Measurements from ENCODE around the gene KRT72. TPM values are rescaled to one million over a fixed set of nuclear protein-coding genes. Genes with fewer than 3 reads are reported as not detected.

The KRT72 gene
- total and polyA plus RNA-seq, 2 experiments from 2014 or later = not detected

GRCh38 chr12:52568111-52568510, 33.2 kb downstream of the KRT72 start:
- H3K36me3 ChIP-seq (ENCODE audit: insufficient read depth) = no peaks in the 10 kb centered on the region
- H3K36me3 Mint-ChIP-seq (ENCODE audit: low read depth) = no peaks in the 10 kb centered on the region
- H3K9me2 ChIP-seq (ENCODE audit: insufficient read depth) = no peaks in the 10 kb centered on the region
- H3K27ac ChIP-seq (ENCODE audit: low read depth) = no peak overlapping the region
- no peak overlapping the region for H3K4me3 ChIP-seq
- no peaks in the 10 kb centered on the region for H3K9me3 Mint-ChIP-seq
- no peaks in the 10 kb centered on the region for H3K4me1 Mint-ChIP-seq
- H4K20me1 ChIP-seq (replicated peaks; ENCODE audit: insufficient read depth) = no peaks in the 10 kb centered on the region
- H3K4me1 ChIP-seq (ENCODE audit: insufficient read depth) = no peaks in the 10 kb centered on the region
- TF ChIP-seq, protein P1, sequence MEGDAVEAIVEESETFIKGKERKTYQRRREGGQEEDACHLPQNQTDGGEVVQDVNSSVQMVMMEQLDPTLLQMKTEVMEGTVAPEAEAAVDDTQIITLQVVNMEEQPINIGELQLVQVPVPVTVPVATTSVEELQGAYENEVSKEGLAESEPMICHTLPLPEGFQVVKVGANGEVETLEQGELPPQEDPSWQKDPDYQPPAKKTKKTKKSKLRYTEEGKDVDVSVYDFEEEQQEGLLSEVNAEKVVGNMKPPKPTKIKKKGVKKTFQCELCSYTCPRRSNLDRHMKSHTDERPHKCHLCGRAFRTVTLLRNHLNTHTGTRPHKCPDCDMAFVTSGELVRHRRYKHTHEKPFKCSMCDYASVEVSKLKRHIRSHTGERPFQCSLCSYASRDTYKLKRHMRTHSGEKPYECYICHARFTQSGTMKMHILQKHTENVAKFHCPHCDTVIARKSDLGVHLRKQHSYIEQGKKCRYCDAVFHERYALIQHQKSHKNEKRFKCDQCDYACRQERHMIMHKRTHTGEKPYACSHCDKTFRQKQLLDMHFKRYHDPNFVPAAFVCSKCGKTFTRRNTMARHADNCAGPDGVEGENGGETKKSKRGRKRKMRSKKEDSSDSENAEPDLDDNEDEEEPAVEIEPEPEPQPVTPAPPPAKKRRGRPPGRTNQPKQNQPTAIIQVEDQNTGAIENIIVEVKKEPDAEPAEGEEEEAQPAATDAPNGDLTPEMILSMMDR (conservative IDR thresholded peaks at IDR 0.05; ENCODE audit: low read depth in 2 of 2) = no peak
- TF ChIP-seq ZNF462 (CRISPR knock-in tag; IDR thresholded peaks at IDR 0.05) (no peak), EZH2phosphoT487 (IDR thresholded peaks at IDR 0.05; ENCODE audit: unreplicated experiment) (no peak), CREB1 (CRISPR knock-in tag; IDR thresholded peaks at IDR 0.05; ENCODE audit: low read depth) (no peak)
- no peak overlapping the region for H3K4me2 ChIP-seq
- H3K4me3 Mint-ChIP-seq = no peak overlapping the region
- H2AFZ ChIP-seq = no peak overlapping the region
- H3K27me3 ChIP-seq (ENCODE audit: insufficient read depth) = no peaks in the 10 kb centered on the region
- no peak overlapping the region for H3K27ac Mint-ChIP-seq
- H3F3A ChIP-seq (replicated peaks; ENCODE audit: low read depth) = no peaks in the 10 kb centered on the region
- DNase-seq (ENCODE audit: low spot score) (no peak), ATAC-seq (no peak)
- H3K79me2 ChIP-seq (replicated peaks; ENCODE audit: insufficient read depth) = no peaks in the 10 kb centered on the region
- peaks cover 7% of the 10 kb centered on the region for H3K27me3 Mint-ChIP-seq (ENCODE audit: insufficient read depth, low read depth, poor library complexity)

DNA sequence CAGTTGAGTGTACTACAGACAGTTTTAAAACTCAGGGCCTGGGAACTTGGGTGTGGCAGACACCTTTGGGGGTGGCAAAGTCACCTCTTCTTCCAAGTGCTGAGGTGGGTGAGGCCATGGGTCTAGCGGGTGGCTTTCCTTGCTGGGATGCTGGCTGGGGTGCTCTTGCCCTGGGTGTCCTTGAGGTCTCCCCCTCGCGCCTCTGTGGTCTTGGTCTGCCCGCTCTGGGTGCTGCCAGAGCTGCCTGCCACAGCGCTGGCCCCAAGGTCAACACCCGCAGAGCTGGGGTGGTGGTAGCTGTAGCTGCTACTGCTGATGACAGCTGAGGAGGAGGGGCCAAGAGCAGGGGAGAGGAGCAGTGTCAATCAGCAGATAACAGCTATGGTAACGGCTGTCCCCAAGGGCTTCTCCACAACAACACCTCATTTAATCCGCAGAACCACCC, 34.4 kb downstream of the KRT72 start:
- no peak for DNase-seq (ENCODE audit: low spot score)
- no peaks in the 10 kb centered on the region for H3K79me2 ChIP-seq (replicated peaks; ENCODE audit: insufficient read depth)
- Mint-ChIP-seq H3K27me3 (ENCODE audit: insufficient read depth, low read depth, poor library complexity) (peaks cover 7% of the 10 kb centered on the region), H3K9me3 (no peaks in the 10 kb centered on the region), H3K4me1 (no peaks in the 10 kb centered on the region), H3K27ac (no peak overlapping the region), H3K36me3 (ENCODE audit: low read depth) (no peaks in the 10 kb centered on the region), H3K4me3 (no peak overlapping the region)
- H3K4me2 ChIP-seq = no peak overlapping the region
- H3K9me2 ChIP-seq (ENCODE audit: insufficient read depth) = no peaks in the 10 kb centered on the region
- no peaks in the 10 kb centered on the region for H3K27me3 ChIP-seq (ENCODE audit: insufficient read depth)
- no peak overlapping the region for H3K4me3 ChIP-seq
- no peaks in the 10 kb centered on the region for H3K36me3 ChIP-seq (ENCODE audit: insufficient read depth)
- H3K27ac ChIP-seq (ENCODE audit: low read depth) = no peak overlapping the region
- ATAC-seq = peak; percentile 48
- H3F3A ChIP-seq (replicated peaks; ENCODE audit: low read depth) = no peaks in the 10 kb centered on the region
- H3K4me1 ChIP-seq (ENCODE audit: insufficient read depth) = no peaks in the 10 kb centered on the region
- H4K20me1 ChIP-seq (replicated peaks; ENCODE audit: insufficient read depth) = no peaks in the 10 kb centered on the region
- no peak overlapping the region for H2AFZ ChIP-seq
- TF ChIP-seq ZNF331 (CRISPR knock-in tag; IDR thresholded peaks at IDR 0.05; ENCODE audit: low read depth) (no peak), STAT1 (IDR thresholded peaks at IDR 0.05; ENCODE audit: unreplicated experiment) (no peak), NANOG (IDR thresholded peaks at IDR 0.05; ENCODE audit: borderline replicate concordance) (no peak), JUNB (IDR thresholded peaks at IDR 0.05; ENCODE audit: unreplicated experiment) (no peak), EZH2 (IDR thresholded peaks at IDR 0.05; ENCODE audit: low read depth, unreplicated experiment) (no peak), ZNF114 (CRISPR knock-in tag; IDR thresholded peaks at IDR 0.05) (no peak)
- TF ChIP-seq, protein P1 (conservative IDR thresholded peaks at IDR 0.05; ENCODE audit: low read depth in 2 of 2) = no peak

All from GM23338 (cell line).